HUES64 (cell line): Measurements from ENCODE around the gene TARDBP.
"Not testable (repeated sequence)": the region's sequence is repeated elsewhere in the genome, so short reads cannot be mapped to it uniquely, and the experiment has no call there.

Experiments used
- H3K27ac ChIP-seq: 2 replicates; pipeline ENCODE4 v1.7.0; 2013; ENCODE audit warnings: low read depth, low read length, inconsistent platforms
- H3K27me3 ChIP-seq: 2 replicates; pipeline ENCODE4 v1.6.1; 2013; ENCODE audit warnings: mild to moderate bottlenecking, low read length; ENCODE audit not compliant: insufficient read depth
- H3K36me3 ChIP-seq: 2 replicates; pipeline ENCODE4 v1.6.1; 2013; ENCODE audit warnings: mild to moderate bottlenecking, low read length; ENCODE audit not compliant: insufficient read depth
- H3K4me1 ChIP-seq: 2 replicates; pipeline ENCODE4 v1.6.1; 2013; ENCODE audit warnings: mild to moderate bottlenecking, low read length, moderate library complexity; ENCODE audit not compliant: insufficient read depth
- H3K4me3 ChIP-seq: 2 replicates; pipeline ENCODE4 v1.5.1; 2013; ENCODE audit warnings: mild to moderate bottlenecking, low read length, moderate library complexity
- H3K9ac ChIP-seq: 2 replicates; pipeline ENCODE4 v1.6.1; 2013; ENCODE audit warnings: mild to moderate bottlenecking, low read depth, low read length
- H3K9me3 ChIP-seq: 2 replicates; pipeline ENCODE4 v1.6.1; 2013; ENCODE audit warnings: low read depth, low read length; ENCODE audit not compliant: insufficient read depth
- WGBS: fragments of 150-250, 120-280 bp; methylation state at CpG from one replicate; pipeline ENCODE4 v1.1.7; 2013; ENCODE audit warnings: missing lambda C conversion rate; 5-methylcytosine and 5-hydroxymethylcytosine counted together

TARDBP gene

GRCh38 chr1:11055676-11056075 is 43.2 kb downstream of the TARDBP start:
- Histone ChIP-seq H3K27me3 (no peaks in the 10 kb centered on the region), H3K36me3 (peaks cover 28% of the 10 kb centered on the region), H3K4me1 (peaks cover 8% of the 10 kb centered on the region), H3K4me3 (no peak overlapping the region), H3K27ac (no peak overlapping the region), H3K9me3 (no peaks in the 10 kb centered on the region), H3K9ac (no peak overlapping the region)
- 97% methylated on average over 11 of the region's 12 CpGs for whole genome bisulfite sequencing

GRCh38 chr1:11056504-11056903 is 44.0 kb downstream of the TARDBP start:
- no peak overlapping the region for H3K4me3 ChIP-seq
- H3K36me3 ChIP-seq = peaks cover 28% of the 10 kb centered on the region
- no peak overlapping the region for H3K27ac ChIP-seq
- 98% methylated on average over 7 of the region's 7 CpGs for WGBS
- H3K9me3 ChIP-seq = no peaks in the 10 kb centered on the region
- no peaks in the 10 kb centered on the region for H3K27me3 ChIP-seq
- H3K9ac ChIP-seq = no peak overlapping the region
- peaks cover 8% of the 10 kb centered on the region for H3K4me1 ChIP-seq

GRCh38 chr1:11057477-11057876 is 45.0 kb downstream of the TARDBP start:
- Histone ChIP-seq H3K4me1 (peaks cover 4% of the 10 kb centered on the region; the same call in 1 of the 2 replicates), H3K27me3 (no peaks in the 10 kb centered on the region), H3K9ac (no peak overlapping the region), H3K27ac (no peak overlapping the region), H3K9me3 (no peaks in the 10 kb centered on the region), H3K4me3 (no peak overlapping the region), H3K36me3 (peaks cover 28% of the 10 kb centered on the region)
- WGBS = 93% methylated on average over 8 of the region's 8 CpGs

- H3K4me1 ChIP-seq = peaks cover 4% of the 10 kb centered on the region; the same call in 1 of the 2 replicates
- no peak overlapping the region for H3K4me3 ChIP-seq
- no peak overlapping the region for H3K9ac ChIP-seq
- peaks cover 32% of the 10 kb centered on the region for H3K36me3 ChIP-seq
- no peaks in the 10 kb centered on the region for H3K27me3 ChIP-seq
- H3K27ac ChIP-seq = no peak overlapping the region
- WGBS = 96% methylated on average over 14 of the region's 14 CpGs
- H3K9me3 ChIP-seq = no peaks in the 10 kb centered on the region
Measured at GRCh38 chr1:11058026-11058425, 45.6 kb downstream of the TARDBP start.

GRCh38 chr1:11058595-11059154 is 46.2 kb downstream of the TARDBP start:
- 43% methylated on average over 28 of the region's 28 CpGs for WGBS
- Histone ChIP-seq H3K27ac (no peak overlapping the region), H3K9me3 (no peaks in the 10 kb centered on the region), H3K36me3 (peaks cover 36% of the 10 kb centered on the region), H3K9ac (peak overlapping the region; percentile 85), H3K27me3 (no peaks in the 10 kb centered on the region), H3K4me1 (peaks cover 4% of the 10 kb centered on the region; the same call in 1 of the 2 replicates), H3K4me3 (peak overlapping the region; percentile 95)

- peak overlapping the region; percentile 85 for H3K9ac ChIP-seq
- peaks cover 35% of the 10 kb centered on the region for H3K36me3 ChIP-seq
- peaks cover 4% of the 10 kb centered on the region; the same call in 1 of the 2 replicates for H3K4me1 ChIP-seq
- H3K27ac ChIP-seq = 0 out of 2 replicates have a peak overlapping the region, but pooled peaks have one; percentile 6
- peak overlapping the region; percentile 95 for H3K4me3 ChIP-seq
- H3K27me3 ChIP-seq = no peaks in the 10 kb centered on the region
- H3K9me3 ChIP-seq = no peaks in the 10 kb centered on the region
- 1% methylated on average over 72 of the region's 72 CpGs for WGBS
Measured at GRCh38 chr1:11059155-11059967, 46.9 kb downstream of the TARDBP start.

- Histone ChIP-seq H3K9me3 (no peaks in the 10 kb centered on the region), H3K36me3 (peaks cover 38% of the 10 kb centered on the region), H3K9ac (peak within 1 kb of the TSS; percentile 89), H3K4me1 (peaks cover 4% of the 10 kb centered on the region; the same call in 1 of the 2 replicates), H3K27ac (peak within 1 kb of the TSS; percentile 70), H3K27me3 (no peaks in the 10 kb centered on the region), H3K4me3 (peak within 1 kb of the TSS; percentile 95)
- under 1% methylated on average over 82 of the region's 83 CpGs for WGBS
Measured at GRCh38 chr1:11059968-11060830, 47.7 kb downstream of the TARDBP start, which contains the start of gene SRM. Gene SRM (minus strand): TSS chr1:11060018. CDS start chr1:11059943, 75 bp downstream.

- H3K9ac ChIP-seq = no peak overlapping the region
- H3K4me1 ChIP-seq = peaks cover 4% of the 10 kb centered on the region; the same call in 1 of the 2 replicates
- WGBS = 94% methylated on average over 5 of the region's 5 CpGs
- H3K27me3 ChIP-seq = no peaks in the 10 kb centered on the region
- no peaks in the 10 kb centered on the region for H3K9me3 ChIP-seq
- no peak overlapping the region for H3K27ac ChIP-seq
- no peak overlapping the region; the same call in 1 of the 2 replicates for H3K4me3 ChIP-seq
- H3K36me3 ChIP-seq = peaks cover 44% of the 10 kb centered on the region
Measured at GRCh38 chr1:11061652-11062365, 49.4 kb downstream of the TARDBP start.

GRCh38 chr1:11062965-11063401 is 50.5 kb downstream of the TARDBP start:
- H3K9me3 ChIP-seq = no peaks in the 10 kb centered on the region
- no peak overlapping the region for H3K9ac ChIP-seq
- peaks cover 43% of the 10 kb centered on the region for H3K36me3 ChIP-seq
- H3K4me1 ChIP-seq = peaks cover 4% of the 10 kb centered on the region; the same call in 1 of the 2 replicates
- no peak overlapping the region for H3K4me3 ChIP-seq
- no peak overlapping the region for H3K27ac ChIP-seq
- no peaks in the 10 kb centered on the region for H3K27me3 ChIP-seq
- 95% methylated on average over 3 of the region's 3 CpGs for WGBS

GRCh38 chr1:11063937-11064537 is 51.6 kb downstream of the TARDBP start:
- not testable (repeated sequence) for H3K27ac ChIP-seq, H3K4me3 ChIP-seq, H3K9me3 ChIP-seq, H3K27me3 ChIP-seq, H3K4me1 ChIP-seq, H3K9ac ChIP-seq
- H3K36me3 ChIP-seq = peaks cover 51% of the 10 kb centered on the region
- WGBS = 91% methylated on average over 17 of the region's 18 CpGs
